SK-N-DZ (cell line): ENCODE results near the gene SLC2A11.
"Not testable (repeated sequence)": the region's sequence is repeated elsewhere in the genome, so short reads cannot be mapped to it uniquely, and the experiment has no call there.

ENCODE experiments used
- DNase-seq: peaks from one replicate; pipeline ENCODE4 v3.0.0-alpha.2; 2015; ENCODE audit warnings: low spot score

Gene SLC2A11

DNA sequence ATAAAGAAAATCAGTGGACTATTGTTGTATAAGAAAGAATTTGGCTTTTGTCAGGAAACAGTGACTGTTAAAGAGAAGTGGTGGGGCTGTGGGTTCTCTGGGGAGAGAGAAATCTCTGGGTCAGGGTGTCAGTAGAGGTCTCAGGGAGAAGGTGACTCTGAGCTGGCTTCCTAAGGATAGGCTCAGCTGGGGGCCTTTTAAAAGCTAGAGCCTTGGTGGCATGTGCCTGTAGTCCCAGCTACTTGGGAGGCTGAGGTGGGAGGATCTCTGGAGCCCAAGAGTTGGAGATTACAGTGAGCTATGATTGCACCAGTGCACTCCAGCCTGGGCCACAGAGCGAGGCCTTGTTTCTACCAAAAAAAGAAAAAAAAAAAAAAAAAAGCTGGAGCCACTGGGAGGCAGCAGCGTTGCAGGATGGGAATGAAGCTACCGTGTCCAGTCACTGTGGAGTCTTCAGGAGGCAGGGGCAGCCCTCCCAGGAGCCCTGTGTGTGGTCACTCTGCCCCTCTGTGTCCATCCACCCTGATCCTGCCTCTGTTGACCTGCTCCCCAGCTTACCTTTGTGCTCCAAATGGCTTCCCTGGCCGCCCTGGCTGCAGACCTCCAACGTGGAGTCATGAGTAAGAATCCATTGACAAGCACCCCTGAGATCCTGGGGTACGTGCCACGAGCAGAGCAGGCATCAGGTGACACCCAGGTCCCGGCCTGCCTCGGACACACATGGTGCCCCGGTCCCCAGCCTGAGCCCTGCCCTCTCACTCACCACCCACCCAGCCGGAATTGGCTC is 31.1 kb downstream of the SLC2A11 start:
- DNase-seq, result no peak

DNA sequence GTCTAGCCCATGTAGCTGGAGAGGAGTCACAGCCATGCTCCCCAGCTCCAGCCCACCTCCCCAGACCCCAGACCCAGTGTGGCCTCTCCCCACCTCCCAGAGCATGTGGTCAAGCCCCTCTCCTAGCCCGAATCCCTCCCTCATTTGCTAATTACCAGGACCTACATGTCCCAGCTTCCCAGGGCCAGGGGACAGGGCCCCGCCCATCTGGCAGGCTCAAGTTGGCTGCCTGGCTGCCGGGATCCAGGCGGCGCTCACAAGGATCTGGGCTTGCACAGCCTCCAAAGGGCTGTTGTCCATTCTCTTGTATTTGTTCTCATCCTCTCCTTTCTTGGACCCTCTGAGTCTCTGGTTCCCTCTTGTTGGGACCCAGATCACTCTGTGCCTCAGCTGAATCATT is 31.9 kb downstream of the SLC2A11 start:
- DNase-seq, result no peak

DNA sequence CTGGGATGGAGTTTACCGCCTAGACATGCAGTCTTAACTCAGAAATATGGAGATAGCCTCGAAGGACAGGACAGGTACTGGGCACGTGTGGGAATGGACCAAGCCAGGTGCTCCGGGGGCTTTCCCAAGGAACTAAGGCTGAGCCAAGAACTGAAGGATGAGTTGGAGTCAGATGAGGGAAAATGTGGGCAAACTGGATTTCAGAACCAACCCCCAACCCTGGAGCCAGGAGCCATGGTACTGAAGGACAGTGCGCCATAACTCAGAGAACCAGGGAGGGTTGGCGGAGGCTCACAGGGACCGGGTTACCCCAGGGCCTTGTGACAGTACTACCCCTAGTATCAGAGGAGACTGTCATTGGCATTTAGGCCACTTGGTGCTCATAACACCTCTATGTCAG is 34.1 kb downstream of the SLC2A11 start:
- no peak for DNase-seq

DNA sequence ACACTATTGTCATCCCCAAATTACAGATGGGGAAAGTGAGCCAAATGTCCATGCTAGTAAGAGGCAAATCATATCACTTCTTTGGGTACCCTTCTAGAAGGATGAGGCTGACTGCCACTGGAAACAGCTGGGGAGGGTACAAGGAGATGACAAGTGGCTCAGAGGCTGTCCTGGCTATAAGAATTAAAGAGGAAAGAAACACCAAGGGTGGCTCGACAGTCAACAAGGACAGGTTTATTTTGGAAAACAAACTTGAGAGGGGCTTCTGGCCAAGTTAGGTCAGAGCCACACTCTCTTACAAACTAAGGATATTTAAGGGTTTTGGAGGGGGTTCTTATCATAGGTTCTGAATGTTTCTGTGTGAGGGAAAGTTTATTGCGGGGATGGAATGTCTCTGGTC is 34.5 kb downstream of the SLC2A11 start:
- no peak for DNase-seq

DNA sequence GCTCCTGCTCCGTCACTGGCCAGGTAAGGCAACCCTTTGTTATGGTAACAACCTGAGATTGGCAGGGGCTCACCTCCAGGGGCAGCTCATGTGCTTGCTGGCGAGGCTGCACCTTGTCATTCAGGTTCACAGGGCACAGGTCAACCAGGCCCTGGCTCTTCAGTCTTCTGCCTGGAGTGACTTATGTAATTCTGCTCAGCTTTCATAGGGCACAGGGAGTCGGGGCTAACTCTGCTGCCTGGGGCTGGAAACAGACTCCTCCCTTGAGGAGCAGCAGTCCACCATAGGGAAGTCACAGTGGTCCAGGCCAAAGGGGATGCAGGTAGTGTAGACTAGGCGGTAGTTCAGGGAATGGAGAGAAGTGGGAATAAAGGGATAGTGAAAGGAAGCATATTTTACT is 35.0 kb downstream of the SLC2A11 start:
- DNase-seq, result no peak

DNA sequence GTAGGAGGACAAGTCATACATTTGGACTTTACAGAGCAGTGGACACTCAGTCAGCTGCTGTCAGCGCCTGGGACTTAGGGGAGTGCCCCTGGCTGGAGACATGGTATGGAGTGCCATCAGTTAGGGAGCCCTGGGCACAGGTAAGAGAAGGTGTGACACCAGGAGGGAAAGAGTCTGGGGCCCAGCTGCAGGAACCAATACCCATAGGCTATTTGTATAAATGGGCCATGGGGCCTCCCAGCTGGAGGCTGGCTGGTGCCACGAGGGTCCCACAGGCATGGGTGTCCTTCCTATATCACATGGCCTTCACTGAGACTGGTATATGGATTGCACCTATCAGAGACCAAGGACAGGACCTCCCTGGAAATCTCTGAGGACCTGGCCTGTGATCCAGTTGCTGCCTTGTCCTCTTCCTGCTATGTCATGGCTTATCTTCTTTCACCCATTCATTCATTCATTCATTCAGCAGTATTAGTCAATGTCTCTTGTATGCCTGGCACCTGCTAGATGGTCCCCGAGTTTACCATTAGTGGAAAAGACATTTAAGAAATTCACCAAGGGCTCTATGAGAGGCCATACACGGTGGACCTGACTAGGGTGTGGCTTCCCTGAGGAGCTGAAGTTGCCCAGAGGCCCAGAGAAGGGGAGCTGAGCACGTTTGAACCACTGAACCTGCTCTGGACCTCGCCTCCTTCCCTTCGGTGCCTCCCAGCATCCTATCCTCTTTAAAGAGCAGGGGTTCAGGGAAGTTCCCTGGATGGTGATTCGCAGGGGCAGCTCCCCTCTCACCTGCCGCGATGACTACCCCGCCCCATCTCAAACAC is 35.7 kb downstream of the SLC2A11 start:
- no peak for DNase-seq

DNA sequence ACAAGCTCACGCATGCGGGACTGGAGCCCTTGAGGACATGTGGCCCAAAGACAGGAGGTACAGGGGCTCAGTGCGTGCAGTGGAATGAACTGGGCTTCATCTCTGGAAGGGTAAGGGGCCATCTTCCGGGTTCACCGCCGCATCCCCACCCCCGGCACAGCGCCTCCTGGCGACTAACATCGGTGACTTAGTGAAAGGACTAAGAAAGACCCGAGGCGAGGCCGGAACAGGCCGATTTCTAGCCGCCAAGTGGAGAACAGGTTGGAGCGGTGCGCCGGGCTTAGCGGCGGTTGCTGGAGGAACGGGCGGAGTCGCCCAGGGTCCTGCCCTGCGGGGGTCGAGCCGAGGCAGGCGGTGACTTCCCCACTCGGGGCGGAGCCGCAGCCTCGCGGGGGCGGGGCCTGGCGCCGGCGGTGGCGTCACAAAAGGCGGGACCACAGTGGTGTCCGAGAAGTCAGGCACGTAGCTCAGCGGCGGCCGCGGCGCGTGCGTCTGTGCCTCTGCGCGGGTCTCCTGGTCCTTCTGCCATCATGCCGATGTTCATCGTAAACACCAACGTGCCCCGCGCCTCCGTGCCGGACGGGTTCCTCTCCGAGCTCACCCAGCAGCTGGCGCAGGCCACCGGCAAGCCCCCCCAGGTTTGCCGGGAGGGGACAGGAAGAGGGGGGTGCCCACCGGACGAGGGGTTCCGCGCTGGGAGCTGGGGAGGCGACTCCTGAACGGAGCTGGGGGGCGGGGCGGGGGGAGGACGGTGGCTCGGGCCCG is 36.5 kb downstream of the SLC2A11 start, which contains the start of gene MIF:
Gene MIF (plus strand): TSS at position 439 of the 765 bp plus-strand sequence. CDS start 92 bp downstream, at position 531.
- DNase-seq, result peak; percentile 95

DNA sequence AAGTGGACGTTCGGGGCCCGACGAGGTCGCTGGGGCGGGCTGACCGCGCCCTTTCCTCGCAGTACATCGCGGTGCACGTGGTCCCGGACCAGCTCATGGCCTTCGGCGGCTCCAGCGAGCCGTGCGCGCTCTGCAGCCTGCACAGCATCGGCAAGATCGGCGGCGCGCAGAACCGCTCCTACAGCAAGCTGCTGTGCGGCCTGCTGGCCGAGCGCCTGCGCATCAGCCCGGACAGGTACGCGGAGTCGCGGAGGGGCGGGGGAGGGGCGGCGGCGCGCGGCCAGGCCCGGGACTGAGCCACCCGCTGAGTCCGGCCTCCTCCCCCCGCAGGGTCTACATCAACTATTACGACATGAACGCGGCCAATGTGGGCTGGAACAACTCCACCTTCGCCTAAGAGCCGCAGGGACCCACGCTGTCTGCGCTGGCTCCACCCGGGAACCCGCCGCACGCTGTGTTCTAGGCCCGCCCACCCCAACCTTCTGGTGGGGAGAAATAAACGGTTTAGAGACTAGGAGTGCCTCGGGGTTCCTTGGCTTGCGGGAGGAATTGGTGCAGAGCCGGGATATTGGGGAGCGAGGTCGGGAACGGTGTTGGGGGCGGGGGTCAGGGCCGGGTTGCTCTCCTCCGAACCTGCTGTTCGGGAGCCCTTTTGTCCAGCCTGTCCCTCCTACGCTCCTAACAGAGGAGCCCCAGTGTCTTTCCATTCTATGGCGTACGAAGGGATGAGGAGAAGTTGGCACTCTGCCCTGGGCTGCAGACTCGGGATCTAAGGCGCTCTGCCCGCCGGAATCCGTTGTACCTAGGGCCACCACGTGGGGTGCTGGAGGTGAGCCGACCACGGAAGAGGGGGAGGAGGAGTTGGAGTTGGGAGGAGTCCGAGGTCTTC is 37.3 kb downstream of the SLC2A11 start:
- DNase-seq, result peak; percentile 82

DNA sequence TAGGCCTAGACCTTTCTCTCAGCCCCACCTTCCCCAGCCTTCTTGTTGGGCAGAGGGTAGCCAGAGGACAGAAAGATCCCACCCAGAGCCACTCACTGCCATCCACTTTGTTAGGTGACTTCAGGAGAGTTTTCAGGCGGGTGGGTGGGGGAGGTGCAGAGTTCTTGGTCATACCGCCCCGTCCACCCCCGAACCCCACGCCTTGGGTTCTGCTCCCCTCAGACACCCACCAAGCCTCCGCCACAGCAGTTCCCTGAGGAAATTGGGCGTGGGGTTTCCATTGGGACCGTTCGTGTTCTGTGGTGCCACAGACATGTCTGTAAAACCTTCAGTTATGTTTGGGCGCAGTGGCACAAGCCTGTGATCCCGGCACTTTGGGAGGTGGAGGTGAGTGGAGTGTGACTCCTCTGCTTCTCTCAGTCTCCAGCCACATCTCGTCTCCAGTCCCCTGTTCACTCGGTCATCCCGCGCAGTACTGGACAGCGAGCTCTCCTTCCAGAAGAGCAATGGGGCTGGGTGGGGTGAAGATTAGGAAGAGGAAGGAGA is 38.0 kb downstream of the SLC2A11 start:
- no peak for DNase-seq

DNA sequence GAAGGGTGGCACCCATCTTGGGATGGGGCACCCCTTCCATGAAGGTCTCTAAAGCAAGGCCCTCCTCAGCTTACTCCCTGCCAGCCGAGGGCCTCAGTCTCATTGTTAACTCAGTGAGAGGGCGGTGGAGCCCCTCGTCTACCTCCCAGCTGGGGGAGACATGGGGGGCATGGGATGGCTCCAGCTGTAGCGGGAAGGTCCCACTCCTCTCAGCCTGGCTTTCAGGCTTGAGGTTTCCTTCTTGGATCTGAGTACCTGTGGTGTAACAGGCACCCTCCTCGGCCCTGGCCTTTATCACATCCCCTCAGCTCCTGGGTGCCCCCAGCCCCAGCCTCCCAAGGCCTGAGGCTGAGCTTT is 38.5 kb downstream of the SLC2A11 start:
- no peak for DNase-seq

DNA sequence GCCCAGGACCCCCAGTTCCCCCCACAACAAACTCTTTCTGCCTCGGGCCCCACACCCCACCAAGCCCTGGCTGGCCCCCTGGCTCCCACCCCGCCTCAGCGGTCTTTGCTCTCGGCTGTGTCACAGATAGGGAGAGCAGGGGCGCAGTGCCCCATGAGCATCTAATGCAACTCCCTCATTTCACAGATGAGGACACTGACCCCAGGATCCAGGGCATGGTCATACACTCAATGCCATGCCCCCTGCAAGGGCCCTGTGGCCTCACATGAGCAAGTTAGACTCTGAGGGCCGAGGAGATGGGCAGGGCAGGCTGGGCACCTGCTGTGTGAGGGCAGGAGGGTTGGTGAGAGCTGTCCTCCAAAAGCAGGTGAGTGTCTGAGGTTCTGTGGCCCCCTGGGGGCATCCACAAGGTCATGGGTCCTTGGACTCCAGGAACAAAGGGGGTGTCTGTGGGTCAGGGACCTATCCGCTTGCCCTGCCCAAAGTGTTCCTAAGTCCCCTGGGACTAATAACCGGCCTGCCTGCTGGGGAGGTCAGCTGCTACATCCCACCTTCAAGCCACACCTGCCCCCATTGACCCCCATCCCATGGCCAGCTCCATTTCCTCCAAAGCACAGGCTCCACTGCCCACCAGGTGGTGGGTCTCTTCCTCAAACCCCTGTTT is 39.0 kb downstream of the SLC2A11 start:
- no peak for DNase-seq

DNA sequence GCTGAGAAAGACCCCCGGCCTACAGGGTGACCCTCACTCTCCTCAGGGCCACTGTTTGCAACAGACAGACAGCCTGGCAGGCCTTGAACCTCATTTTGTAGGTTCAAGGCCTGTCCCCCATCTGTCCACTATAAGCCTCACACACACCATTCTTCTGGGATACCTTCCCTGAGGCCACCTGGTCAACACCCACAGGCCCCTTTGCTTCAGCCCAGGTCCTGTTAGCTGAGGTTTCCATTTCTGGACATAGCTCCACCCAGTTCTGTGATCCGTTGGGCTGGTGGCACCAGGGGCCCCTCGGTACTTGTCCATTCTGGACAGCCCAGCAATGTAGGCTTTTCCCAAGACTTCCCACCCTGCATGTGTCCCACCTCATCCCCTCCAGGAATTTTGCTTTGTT is 39.6 kb downstream of the SLC2A11 start:
- no peak for DNase-seq

DNA sequence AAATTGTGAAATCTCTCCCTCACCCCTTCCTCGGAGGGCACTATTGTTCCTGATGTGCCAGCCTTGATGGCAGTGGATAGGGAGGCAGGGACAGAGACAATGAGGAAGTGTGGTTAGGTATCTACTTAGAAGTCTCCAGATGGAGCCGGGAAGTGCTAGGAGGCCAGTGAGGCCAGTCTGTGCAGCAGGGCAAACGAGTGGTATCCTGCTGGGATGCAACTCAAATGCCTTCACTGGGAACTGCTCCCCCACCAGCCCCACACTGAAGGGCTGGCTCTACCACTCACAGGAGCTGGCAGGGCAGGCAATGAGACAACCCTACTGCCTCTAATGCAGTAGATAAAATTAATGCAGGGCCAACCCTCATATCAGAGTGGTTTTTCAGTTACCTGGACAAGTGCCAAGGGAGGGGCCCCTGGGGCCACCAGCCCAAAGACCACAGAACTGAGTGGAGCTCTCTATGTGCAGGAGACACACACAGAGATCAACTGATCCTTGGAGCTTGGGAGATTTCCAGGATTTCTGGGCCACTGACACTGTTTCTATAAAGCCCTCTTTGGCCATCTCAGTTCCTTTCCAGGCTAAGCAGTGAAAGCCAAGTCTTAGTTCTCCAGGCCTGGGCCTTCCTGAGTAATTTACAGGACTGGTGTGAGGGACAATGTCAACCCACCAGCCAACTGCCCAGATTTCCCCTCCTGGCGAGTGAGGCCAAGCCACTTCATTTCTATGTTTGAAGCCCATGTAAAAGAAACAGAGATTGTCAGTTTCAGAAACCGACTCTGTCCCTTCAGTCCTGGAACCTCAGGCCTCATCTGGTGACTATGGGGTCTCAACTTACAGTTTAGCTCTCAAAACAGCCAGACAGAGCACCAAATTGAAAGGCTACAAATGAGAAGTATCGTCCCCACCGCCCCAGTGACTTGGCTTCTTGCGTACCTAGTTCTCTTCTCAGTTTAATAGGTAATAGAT is 40.6 kb downstream of the SLC2A11 start:
- no peak for DNase-seq

DNA sequence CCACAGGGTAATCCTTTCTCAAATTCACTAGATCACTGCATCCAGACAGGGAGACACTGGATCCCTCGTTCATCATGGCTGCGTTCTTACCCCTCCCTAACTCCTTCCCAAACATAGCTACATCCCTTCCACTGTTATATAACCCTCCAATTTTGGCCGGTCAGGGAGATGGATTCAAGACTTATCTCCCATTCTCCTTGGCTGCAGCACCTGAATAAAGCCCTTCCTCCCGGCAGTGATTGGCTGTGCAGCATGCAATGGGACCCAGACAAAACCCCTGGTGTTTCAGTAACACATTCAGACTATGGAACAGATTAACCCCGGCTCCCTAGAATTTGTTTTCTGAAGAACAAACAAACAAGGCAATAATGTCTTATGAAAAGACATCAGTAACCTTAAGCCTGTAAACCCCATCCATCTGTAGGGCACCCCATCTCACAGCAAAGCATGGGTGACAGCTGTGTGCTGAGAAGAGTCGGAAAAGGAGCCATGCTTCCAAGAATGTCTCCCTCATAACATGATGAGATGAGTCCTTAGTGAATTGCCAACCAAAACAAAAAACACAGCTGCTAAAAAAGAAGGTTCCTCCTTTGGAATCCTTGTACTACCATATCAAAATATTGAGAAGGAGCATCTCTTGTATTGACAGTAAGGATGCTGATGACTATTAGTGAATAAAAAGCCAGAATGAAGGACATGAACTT is 41.5 kb downstream of the SLC2A11 start:
- DNase-seq, result no peak

DNA sequence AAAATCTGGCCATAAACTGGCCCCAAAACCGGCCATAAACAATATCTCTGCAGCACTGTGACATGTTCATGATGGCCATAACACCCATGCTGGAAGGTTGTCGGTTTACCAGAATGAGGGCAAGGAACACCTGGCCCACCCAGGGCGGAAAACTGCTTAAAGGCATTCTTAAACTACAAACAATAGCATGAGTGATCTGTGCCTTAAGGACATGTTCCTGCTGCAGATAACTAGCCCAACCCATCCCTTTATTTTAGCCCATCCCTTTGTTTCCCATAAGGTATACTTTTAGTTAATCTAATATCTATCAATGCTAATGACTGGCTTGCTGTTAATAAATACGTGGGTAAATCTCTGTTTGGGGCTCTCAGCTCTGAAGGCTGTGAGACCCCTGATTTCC is 42.6 kb downstream of the SLC2A11 start:
- DNase-seq, result not testable (repeated sequence)

DNA sequence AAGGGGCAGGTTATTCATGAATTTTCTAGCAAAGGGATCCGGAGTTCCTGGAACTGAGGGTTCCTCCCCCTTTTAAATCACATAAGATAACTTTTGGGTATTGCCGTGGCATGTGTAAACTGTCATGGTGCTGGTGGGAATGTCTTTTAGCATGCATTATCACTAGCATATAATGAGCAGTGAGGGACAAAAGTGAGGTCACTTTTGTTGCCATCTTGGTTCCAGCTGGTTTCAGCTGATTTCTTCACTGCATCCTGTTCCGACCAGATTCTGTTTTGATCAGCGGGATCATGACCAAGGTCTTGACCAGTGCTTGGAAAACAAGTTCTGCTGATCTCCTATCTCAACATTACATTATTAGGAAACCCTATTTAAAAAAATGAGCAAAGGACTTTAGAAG is 43.9 kb downstream of the SLC2A11 start:
- DNase-seq, result no peak

DNA sequence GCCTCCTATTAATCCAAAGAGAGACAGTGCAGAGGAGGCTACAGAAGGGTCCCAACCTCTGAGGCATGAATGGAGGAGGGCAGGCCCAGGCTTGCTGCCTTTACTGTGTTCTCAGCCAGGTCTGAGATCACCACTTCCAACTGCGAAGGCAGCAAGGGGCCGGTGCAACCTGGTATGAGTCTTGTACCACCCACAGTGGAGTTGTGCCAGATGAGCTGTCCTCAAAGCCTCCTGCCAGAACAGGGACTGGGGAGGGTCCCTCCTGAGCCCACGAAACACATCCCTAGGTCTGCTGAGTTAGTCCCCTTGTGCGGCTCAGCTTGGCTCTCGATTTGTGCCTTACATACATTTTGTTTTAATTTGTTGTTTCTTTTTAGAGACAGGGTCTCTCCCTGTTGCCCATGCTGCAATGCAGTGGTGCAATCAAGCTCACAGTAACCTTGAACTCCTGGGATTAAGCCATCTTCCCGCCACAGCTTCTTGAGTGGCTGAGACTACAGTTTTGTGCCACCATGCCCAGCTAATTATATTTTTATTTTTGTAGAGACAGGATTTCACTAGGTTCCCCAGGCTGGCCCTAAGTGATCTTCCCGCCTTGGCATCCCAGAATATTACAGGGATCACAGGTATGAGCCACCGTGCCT is 45.8 kb downstream of the SLC2A11 start:
- DNase-seq, result no peak
